HCT116 (cell line): Measurements from ENCODE around the gene C1QL4. TPM values are rescaled to one million over a fixed set of nuclear protein-coding genes. Genes with fewer than 3 reads are reported as not detected.

Experiments
- ATAC-seq: fragments of 200-7000 bp; cut with Tn5 transposase; 2 replicates; pipeline ENCODE4 v1.9.1; 2020; ENCODE audit warnings: mild to moderate bottlenecking, moderate library complexity
- BruUV-seq: library from RNA; stranded (reverse); fragments of 400-500 nt; replicated peaks from 2 replicates; lab custom pipeline; 2021; lab: Mats Ljungman, UMichigan
- CTCF ChIA-PET: fragments of 300-600 bp; sonication (Branson Sonifier 250); formaldehyde crosslinking; loops from one replicate; lab custom pipeline; 2021; ENCODE audit warnings: antibody characterized with exemption; lab: Charles Lee
- POLR2A ChIA-PET: fragments of 300-600, 350-600 bp; sonication (Branson Sonifier 250); formaldehyde crosslinking; loops from one replicate; lab custom pipeline; 2021; ENCODE audit warnings: antibody characterized with exemption; lab: Charles Lee
- RAD21 ChIA-PET, 2 experiments: fragments of 300-600 bp; sonication (Branson Sonifier 250); formaldehyde crosslinking; loops; one replicate each; lab custom pipeline; 2023; ENCODE audit warnings: low total read pairs in 2 of 2; ENCODE audit not compliant: uncharacterized antibody in 2 of 2, unreplicated experiment in 2 of 2, low non-redundant PET in 1 of 2; lab: Charles Lee
- DNase-seq: peaks from one replicate; pipeline ENCODE4 v3.0.0-alpha.2; 2010; ENCODE audit warnings: low read depth, low spot score
- H2AFZ ChIP-seq: fragments of 200-600 bp; shearing (Covaris generic), sonication (generic); 2 replicates; pipeline ENCODE4 v1.6.1; 2017; ENCODE audit warnings: low read depth, mixed run types, mixed read lengths, antibody characterized with exemption, low read length; ENCODE audit not compliant: poor library complexity, severe bottlenecking
- H3K27ac ChIP-seq: 2 replicates; pipeline ENCODE4 v1.5.1; 2012; ENCODE audit warnings: low read depth, low read length
- H3K27me3 ChIP-seq: fragments of 200-600 bp; sonication (generic); 2 replicates; pipeline ENCODE4 v1.6.1; 2016; ENCODE audit warnings: mixed run types, low read length, mixed read lengths; ENCODE audit not compliant: insufficient read depth
- H3K36me3 ChIP-seq, 2 experiments: fragments of 200-500 bp in 1 of 2; fragments of 200-600 bp in 1 of 2; sonication (Bioruptor generic) in 1 of 2; sonication (generic) in 1 of 2; 2 replicates each; pipeline versions ENCODE4 v1.5.1 to v1.6.1; 2014 to 2016; ENCODE audit warnings: low read length in 2 of 2, inconsistent platforms in 1 of 2, mixed read lengths in 1 of 2, mixed run types in 1 of 2; ENCODE audit not compliant: insufficient read depth in 2 of 2, control insufficient read depth in 1 of 2
- H3K4me1 ChIP-seq, 2 experiments: fragments of 200-600 bp in 1 of 2; sonication (generic) in 1 of 2; 2 replicates each; pipeline versions ENCODE4 v1.5.1 to v1.6.1; 2012 to 2017; ENCODE audit warnings: low read length in 2 of 2, inconsistent platforms in 1 of 2, mild to moderate bottlenecking in 1 of 2, mixed read lengths in 1 of 2, mixed run types in 1 of 2, moderate library complexity in 1 of 2; ENCODE audit not compliant: insufficient read depth in 2 of 2, control insufficient read depth in 1 of 2
- H3K4me2 ChIP-seq: fragments of 200-600 bp; sonication (generic); 2 replicates; pipeline ENCODE4 v1.6.1; 2017; ENCODE audit warnings: mixed run types, low read length, mixed read lengths
- H3K4me3 ChIP-seq, 2 experiments: fragments of 200-600 bp in 1 of 2; sonication (generic) in 1 of 2; replicated peaks in 1 of 2; 2 replicates each; pipeline ENCODE4 v1.5.1; 2011 to 2016; ENCODE audit warnings: low read length in 2 of 2, control low read depth in 1 of 2, low read depth in 1 of 2, mild to moderate bottlenecking in 1 of 2, mixed read lengths in 1 of 2, mixed run types in 1 of 2
- H3K79me2 ChIP-seq: fragments of 200-600 bp; sonication (generic); 2 replicates; pipeline ENCODE4 v1.6.1; 2017; ENCODE audit warnings: mild to moderate bottlenecking, mixed run types, low read length, moderate library complexity, mixed read lengths; ENCODE audit not compliant: insufficient read depth
- H3K9ac ChIP-seq: fragments of 200-600 bp; sonication (generic); 2 replicates; pipeline ENCODE4 v1.6.1; 2016; ENCODE audit warnings: low read length, mixed read lengths
- H3K9me2 ChIP-seq: fragments of 200-600 bp; sonication (generic), shearing (Covaris generic); 2 replicates; pipeline ENCODE4 v1.6.1; 2017; ENCODE audit warnings: mixed run types, mild to moderate bottlenecking, moderate library complexity; ENCODE audit not compliant: insufficient read depth
- H3K9me3 ChIP-seq, 2 experiments: fragments of 200-500 bp in 1 of 2; fragments of 200-600 bp in 1 of 2; sonication (Bioruptor generic) in 1 of 2; sonication (generic) in 1 of 2; 2 replicates each; pipeline ENCODE4 v1.6.1; 2014 to 2017; ENCODE audit warnings: low read length in 2 of 2, mixed read lengths in 2 of 2, inconsistent platforms in 1 of 2, low read depth in 1 of 2, mild to moderate bottlenecking in 1 of 2, mixed run types in 1 of 2, moderate library complexity in 1 of 2; ENCODE audit not compliant: control insufficient read depth in 1 of 2, insufficient read depth in 1 of 2
- H4K20me1 ChIP-seq: fragments of 200-600 bp; sonication (generic), shearing (Covaris generic); 2 replicates; pipeline ENCODE4 v1.6.1; 2017; ENCODE audit warnings: mixed run types, mild to moderate bottlenecking, moderate library complexity; ENCODE audit not compliant: insufficient read depth
- ATF3 ChIP-seq: IDR thresholded peaks from 2 replicates; pipeline ENCODE4 v1.6.1; 2012
- CBX3 ChIP-seq: IDR thresholded peaks from 2 replicates; pipeline ENCODE4 v1.6.1; 2012; ENCODE audit warnings: low read depth
- CTCF ChIP-seq, 3 experiments: fragments of 200-600 bp in 1 of 3; sonication (generic) in 1 of 3; IDR thresholded peaks in 2 of 3; conservative IDR thresholded peaks in 1 of 3; 2 replicates each; pipeline ENCODE4 v1.5.1; 2012 to 2017; ENCODE audit warnings: low read depth in 2 of 3, low read length in 2 of 3, antibody characterized with exemption in 1 of 3, borderline replicate concordance in 1 of 3, control low read depth in 1 of 3, mild to moderate bottlenecking in 1 of 3, mixed read lengths in 1 of 3, mixed run types in 1 of 3, moderate library complexity in 1 of 3; ENCODE audit not compliant: insufficient read depth in 1 of 3
- EGR1 ChIP-seq: IDR thresholded peaks from 2 replicates; pipeline ENCODE4 v1.6.1; 2012; ENCODE audit warnings: low read depth
- ELF1 ChIP-seq: IDR thresholded peaks from 2 replicates; pipeline ENCODE4 v1.6.1; 2012; ENCODE audit warnings: low read depth, borderline replicate concordance
- EZH2 ChIP-seq: fragments of 200-600 bp; sonication (generic); IDR thresholded peaks from 2 replicates; pipeline ENCODE4 v1.6.1; 2017; ENCODE audit warnings: antibody characterized with exemption, mixed run types
- POLR2A ChIP-seq: IDR thresholded peaks from 2 replicates; pipeline ENCODE4 v1.7.0; 2011; ENCODE audit warnings: borderline replicate concordance; ENCODE audit not compliant: insufficient read depth, insufficient read length; ENCODE audit errors: extremely low read depth
- POLR2AphosphoS5 ChIP-seq: IDR thresholded peaks from 2 replicates; pipeline ENCODE4 v1.6.1; 2011; ENCODE audit warnings: mild to moderate bottlenecking, low read depth, low read length, moderate library complexity
- RAD21 ChIP-seq: IDR thresholded peaks from 2 replicates; pipeline ENCODE4 v1.6.1; 2012; ENCODE audit warnings: low read depth, mild to moderate bottlenecking
- REST ChIP-seq: IDR thresholded peaks from 2 replicates; pipeline ENCODE4 v1.6.1; 2012; ENCODE audit warnings: low read depth
- SP1 ChIP-seq: IDR thresholded peaks from 2 replicates; pipeline ENCODE4 v1.6.1; 2012; ENCODE audit warnings: low read depth
- ZFX ChIP-seq: fragments of 450-650 bp; IDR thresholded peaks from 2 replicates; pipeline ENCODE4 v1.6.1; 2017
- ZNF274 ChIP-seq: fragments of 200-500 bp; sonication (Bioruptor generic); IDR thresholded peaks from 2 replicates; pipeline ENCODE4 v1.6.1; 2014; ENCODE audit warnings: mild to moderate bottlenecking, low read depth, low read length, inconsistent platforms
- intact Hi-C: fragments of 100-400 bp; cut with micrococcal nuclease; formaldehyde crosslinking; loops from 2 replicates; pipeline ENCODE4 v1.10.0; 2022
- total RNA-seq: library from RNA; stranded (reverse); gene quantifications from one replicate; pipeline ENCODE4 v1.2.1, GENCODE V29; 2021; ENCODE audit not compliant: unreplicated experiment
- TF ChIP-seq, protein P1 (sequence below): IDR thresholded peaks from 2 replicates; pipeline ENCODE4 v1.6.1; 2011; ENCODE audit warnings: mild to moderate bottlenecking, low read length, moderate library complexity; ENCODE audit not compliant: insufficient replicate concordance; ENCODE audit errors: extremely low read depth
- TF ChIP-seq, protein P2 (sequence below): IDR thresholded peaks from 2 replicates; pipeline ENCODE4 v1.6.1; 2012

Gene C1QL4
- total RNA-seq, 1 experiment from 2014 or later: 8.1 TPM

- ATAC-seq (peak; percentile 74), DNase-seq (peak; percentile 46)
- ChIA-PET POLR2A (interaction anchor here (0.7 to 1.2 kb wide), 5 partner anchors 9 to 59 kb away, joined by 3 to 5 read pairs (median 3); partner anchors contain the start of gene TROAP), RAD21 (interaction anchor here (1.0 to 1.8 kb wide), 3 partner anchors 59 to 69 kb away, joined by 4 to 7 read pairs (median 7); no protein-coding TSS in a partner anchor), CTCF (interaction anchor here (0.9 to 4.2 kb wide), 12 partner anchors 9 to 292 kb away, joined by 3 to 47 read pairs (median 10); partner anchors contain the start of genes DNAJC22 and TROAP)
- Histone ChIP-seq H3K9me2 (no peaks in the 10 kb centered on the region), H3K4me3 (no peak overlapping the region), H3K27me3 (no peaks in the 10 kb centered on the region), H3K4me1 (peaks cover 0 to 10% of the 10 kb centered on the region in 2 experiments; a peak in 2 of 4 replicates), H3K4me2 (0 out of 2 replicates have a peak overlapping the region, but pooled peaks have one; percentile 1), H3K9ac (no peak overlapping the region), H3K36me3 (no peaks in the 10 kb centered on the region), H3K9me3 (no peaks in the 10 kb centered on the region), H3K27ac (no peak overlapping the region), H4K20me1 (no peaks in the 10 kb centered on the region), H3K79me2 (no peaks in the 10 kb centered on the region), H2AFZ (peak overlapping the region; percentile 5)
- intact Hi-C loops: loop anchor here (1.0 to 2.0 kb wide), 4 partner anchors 54 to 292 kb away; no protein-coding TSS in a partner anchor
- TF ChIP-seq ELF1 (no peak), POLR2A (no peak), EZH2 (no peak), ZNF274 (no peak), ZFX (no peak), EGR1 (no peak), REST (no peak), ATF3 (no peak), POLR2AphosphoS5 (no peak), CBX3 (no peak), SP1 (no peak), CTCF (IDR thresholded peaks at IDR 0.05 in 2 of 3, conservative IDR thresholded peaks at IDR 0.05 in 1 of 3; ENCODE audit: borderline replicate concordance in 1 of 3, insufficient read depth in 1 of 3, low read depth in 2 of 3, low read length in 2 of 3) (peak; percentile 76 to 97 (median 89)), RAD21 (peak; percentile 92)
- TF ChIP-seq, protein P1, sequence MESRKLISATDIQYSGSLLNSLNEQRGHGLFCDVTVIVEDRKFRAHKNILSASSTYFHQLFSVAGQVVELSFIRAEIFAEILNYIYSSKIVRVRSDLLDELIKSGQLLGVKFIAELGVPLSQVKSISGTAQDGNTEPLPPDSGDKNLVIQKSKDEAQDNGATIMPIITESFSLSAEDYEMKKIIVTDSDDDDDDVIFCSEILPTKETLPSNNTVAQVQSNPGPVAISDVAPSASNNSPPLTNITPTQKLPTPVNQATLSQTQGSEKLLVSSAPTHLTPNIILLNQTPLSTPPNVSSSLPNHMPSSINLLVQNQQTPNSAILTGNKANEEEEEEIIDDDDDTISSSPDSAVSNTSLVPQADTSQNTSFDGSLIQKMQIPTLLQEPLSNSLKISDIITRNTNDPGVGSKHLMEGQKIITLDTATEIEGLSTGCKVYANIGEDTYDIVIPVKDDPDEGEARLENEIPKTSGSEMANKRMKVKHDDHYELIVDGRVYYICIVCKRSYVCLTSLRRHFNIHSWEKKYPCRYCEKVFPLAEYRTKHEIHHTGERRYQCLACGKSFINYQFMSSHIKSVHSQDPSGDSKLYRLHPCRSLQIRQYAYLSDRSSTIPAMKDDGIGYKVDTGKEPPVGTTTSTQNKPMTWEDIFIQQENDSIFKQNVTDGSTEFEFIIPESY: no peak
- TF ChIP-seq, protein P2, sequence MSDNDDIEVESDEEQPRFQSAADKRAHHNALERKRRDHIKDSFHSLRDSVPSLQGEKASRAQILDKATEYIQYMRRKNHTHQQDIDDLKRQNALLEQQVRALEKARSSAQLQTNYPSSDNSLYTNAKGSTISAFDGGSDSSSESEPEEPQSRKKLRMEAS: no peak
- no TSS peak for BruUV-seq
Measured at GRCh38 chr12:49288412-49288853, 48.6 kb downstream of the C1QL4 start.
